COLO829 (cell line): ENCODE results near the gene DCLRE1A.

Source experiments
- DNase-seq: peaks from one replicate; pipeline ENCODE4 v3.0.0; 2012; ENCODE audit warnings: low spot score

The DCLRE1A gene

DNA sequence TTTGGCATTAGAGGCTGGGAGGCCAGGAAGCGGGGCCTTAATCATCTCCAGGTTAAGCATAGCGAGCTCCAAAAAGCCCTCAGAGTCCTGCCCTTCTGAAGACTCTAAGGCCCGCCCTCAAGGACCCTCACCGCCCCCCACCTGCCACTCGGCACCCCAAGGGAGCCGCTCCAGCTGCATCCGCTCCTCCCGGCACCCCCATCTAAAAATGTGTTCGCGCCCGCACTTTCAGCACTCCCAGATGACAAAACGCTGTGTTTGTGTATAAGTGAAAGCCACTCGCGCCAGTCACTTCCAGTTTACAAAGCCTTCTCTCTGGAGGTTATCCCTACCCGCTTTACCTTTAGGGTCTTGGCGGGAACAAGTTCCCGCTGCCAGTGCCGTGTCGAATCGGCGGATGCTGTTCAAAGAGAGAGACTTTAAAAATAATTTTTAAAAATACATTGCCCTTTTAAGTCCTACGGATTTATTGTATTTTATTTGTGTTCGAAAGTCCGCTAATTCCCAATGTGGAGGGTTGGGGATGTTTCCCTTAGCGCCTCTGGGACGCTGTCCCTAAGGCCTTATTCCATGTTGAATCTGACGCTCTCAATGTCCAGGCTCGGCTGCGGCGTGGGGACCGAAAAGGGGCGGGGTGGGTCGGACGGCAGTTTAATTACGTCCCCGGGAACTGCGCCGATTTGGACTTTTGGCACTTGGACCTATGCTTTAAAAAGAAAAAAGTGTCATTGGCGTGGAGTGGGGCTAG is at the start of gene DCLRE1A, which contains the start of gene NHLRC2:
TSS of gene DCLRE1A (minus strand) at position 70 of the 748 bp plus-strand sequence. CDS start 900 bp downstream, outside the sequence.
TSS of gene NHLRC2 (plus strand) at position 649 of the 748 bp plus-strand sequence. CDS start 212 bp downstream, outside the sequence.
- peak; percentile 38 for DNase-seq

DNA sequence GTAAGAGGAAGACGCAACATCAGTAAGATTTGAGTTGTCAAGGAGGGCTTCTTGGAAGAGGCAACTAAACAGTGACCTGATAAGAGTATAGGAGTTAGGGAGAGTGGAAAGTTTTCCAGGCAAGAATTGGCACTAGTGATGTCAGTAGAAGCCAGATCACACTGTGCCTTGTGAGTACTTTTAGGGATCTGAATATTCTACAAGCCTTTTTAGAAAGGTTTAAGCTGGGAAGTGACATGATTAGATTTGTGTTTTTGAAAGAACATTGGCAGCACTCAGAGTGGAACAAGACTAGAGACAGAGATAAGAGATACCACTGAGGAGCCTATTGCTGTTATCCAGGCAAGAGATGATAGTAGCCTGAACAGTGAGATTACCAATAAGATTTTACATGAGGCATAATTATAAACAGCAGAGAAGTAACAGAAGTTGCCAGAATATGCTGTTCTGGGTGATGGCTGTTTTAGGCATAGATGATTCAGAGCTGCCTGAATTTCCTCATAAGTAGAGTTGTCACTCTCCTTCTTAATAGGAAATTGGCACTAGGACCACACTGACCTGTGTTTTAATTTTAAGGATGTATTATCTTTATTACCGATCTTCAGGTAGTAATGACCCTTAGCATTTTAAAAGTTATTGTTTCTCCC is 46.2 kb upstream of the DCLRE1A start:
- DNase-seq: no peak

DNA sequence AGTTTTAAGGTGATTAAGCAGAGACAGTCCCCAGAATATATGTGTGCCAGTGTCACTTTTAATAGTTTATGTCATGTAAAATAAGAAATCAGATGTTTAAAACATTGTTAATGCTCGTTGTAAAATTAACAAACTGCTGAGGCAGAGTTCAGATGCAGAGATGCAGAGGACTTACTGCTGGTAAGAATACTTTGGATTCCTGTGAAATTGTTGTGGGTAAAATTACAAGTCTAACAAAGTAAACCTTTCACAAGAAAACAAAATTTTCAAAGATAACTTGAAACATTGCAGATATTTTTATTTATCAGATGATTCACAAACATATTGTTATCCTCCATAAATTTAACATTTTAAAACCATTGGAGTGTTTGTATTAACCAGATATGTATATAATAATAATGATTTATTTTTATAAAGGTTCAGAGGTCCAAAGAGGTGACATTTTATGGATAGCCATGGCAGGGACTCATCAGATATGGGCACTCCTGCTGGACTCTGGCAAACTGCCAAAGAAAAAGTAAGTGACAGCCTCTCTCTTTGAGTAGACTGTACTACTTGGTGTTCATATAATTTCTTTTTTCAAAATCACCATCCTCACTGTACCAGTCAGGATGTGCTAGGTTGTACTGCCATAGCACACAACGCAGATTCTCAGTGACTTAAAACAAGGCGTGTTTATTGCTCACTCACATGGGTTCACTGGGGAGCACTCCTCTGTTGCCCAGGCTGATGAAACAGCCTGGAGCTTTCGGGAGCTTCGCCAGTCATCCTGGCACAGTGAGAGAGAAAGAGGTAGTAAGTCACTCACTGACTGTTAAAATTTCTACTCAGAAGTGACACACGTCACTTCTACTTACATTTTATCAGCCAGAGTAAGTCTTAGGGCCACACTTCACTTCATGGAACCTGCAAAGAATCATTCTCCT is 44.1 kb upstream of the DCLRE1A start:
- no peak for DNase-seq

DNA sequence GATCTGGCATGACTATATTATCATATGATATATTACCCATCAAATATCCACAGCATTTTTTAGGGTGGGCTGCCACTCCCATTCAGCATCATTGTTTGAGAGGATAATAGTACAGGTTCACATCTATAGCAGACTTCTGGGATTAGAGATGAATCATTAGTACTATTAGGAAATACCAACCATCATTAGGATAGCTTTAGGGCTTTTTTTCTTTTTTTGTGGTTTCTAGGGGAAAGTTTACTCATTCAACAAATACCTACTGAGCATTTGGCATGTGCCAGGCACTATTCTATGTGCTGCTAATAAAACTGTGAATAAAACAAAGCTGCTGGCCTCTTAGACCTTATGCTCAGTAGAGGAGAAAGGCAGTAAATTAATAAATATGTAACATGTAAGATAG is 41.1 kb upstream of the DCLRE1A start:
- peak; percentile 16 for DNase-seq

DNA sequence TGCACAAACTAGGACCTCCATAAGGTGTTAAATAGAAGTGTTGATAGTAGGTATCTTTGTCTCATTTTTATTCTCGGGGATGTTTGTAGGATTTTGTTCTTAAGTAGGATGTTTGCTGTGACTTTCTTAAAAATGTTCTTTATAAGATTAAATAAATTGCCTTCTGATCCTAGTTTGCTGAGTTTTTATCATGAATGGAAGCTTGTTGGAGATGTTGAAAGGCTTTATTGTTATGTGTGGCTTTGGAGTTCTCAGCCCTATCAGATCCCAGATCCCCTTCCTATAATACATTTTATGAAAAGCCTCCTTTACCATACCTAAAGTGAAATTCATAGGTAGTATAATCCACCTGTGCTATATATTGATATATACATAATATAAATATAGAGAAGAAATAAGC is 40.7 kb upstream of the DCLRE1A start:
- peak; percentile 16 for DNase-seq

DNA sequence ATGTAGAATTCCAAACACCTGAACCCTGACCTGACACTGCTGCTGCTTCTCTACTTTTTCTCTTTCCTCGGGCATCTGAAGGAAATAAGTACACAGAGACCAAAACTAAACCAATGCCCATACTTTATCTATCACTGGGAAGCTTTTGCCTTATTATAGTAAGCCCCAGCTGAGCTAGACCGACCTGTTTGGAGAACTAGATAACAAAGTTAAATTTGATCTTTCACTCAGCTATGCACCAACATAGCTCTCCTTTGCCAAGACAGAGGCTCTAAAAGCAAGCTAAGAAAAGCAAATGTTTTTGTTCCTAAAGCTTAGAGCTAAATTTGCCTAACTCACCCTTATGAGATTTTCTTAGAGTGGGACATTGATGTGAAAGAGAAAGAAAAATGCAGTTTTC is 39.7 kb upstream of the DCLRE1A start:
- no peak for DNase-seq

DNA sequence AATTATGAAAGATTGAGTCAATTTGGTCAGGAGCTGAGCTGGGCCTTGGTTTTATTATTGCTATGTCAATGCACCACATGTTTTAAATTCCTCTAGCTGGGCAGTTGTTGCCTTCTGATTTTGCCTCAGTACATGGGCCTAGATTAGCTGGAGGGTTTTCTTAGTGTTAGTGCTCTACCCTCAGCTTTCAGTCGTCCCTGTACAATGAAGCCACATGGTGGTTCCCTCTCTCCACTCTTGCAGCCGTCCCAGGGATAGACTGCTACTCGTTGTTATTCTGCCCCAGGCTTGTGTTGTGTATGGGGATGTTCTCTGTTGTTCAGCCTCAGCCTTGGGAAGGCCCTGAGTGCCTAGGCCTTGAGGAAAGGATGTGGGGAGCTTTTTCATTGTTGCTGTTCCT is 37.6 kb upstream of the DCLRE1A start:
- no peak for DNase-seq

DNA sequence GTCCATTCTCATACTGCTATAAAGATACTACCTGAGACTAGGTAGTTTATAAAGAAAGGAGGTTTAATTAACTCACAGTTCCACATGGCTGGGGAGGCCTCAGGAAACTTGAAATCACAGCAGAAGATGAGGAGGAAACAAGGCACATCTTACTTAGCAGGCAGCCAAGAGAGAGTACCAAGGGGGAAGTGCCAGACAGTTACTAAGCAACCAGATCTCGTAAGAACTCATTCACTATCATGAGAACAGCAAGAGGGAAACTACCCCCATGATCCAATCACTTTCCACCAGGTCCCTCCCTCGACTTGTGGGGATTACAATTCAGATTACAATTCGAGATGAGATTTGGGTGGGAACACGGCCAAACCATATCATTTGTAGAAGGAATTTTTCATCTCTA is 36.9 kb upstream of the DCLRE1A start:
- no peak for DNase-seq

DNA sequence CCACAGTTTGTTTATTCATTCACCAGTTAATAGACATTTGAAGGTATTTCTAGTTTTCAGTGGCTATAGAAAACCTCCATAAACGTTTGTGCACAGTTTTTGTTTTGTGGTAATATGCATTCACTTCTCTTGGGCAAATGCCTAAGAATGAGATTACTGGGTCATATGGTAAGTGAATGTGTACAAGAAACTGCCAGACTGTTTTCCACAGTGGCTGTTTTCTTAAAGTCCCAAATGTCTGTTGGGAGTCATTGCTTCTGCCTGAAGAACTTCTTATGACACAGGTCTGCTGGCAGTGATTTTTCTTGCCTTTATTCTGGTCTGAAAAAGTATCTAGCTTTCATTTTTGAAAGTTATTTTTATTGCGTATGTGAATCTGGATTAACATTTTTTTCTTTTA is 36.0 kb upstream of the DCLRE1A start:
- no peak for DNase-seq

DNA sequence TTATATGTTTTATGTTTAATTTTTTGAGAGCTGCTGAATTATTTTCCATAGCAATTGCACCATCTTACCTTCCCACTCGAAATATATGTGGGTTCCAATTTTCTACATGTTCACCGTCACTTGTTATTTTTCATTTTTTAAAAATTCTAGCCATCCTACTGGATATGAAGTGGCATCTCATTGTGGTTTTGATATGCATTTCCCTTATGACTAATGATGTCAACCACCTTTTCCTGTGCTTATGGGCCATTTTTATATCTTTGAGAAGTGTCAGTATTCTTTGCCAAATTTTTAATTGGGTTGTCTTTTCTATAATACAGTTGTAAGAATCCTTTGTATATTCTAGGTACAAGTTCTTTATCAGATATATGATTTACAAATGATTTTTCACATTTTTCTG is 28.4 kb upstream of the DCLRE1A start:
- no peak for DNase-seq

DNA sequence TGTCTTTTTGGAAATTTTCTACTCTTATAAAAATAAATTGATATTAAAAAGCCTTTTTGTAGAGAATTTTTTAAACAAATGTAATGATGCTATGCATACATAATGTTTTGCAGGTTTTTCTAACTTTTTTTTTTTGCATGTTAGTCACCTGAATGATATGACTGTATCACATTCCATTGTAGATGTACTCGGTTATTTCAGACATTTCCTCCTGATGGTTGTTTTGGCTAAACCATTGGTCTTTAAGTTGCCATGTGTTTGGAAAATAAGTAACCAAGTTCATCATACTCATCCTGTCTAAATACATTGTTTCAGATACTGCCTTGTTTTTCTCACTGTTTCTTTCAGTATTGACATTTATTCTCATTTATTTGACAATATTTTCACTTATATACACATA is 26.4 kb upstream of the DCLRE1A start:
- no peak for DNase-seq

DNA sequence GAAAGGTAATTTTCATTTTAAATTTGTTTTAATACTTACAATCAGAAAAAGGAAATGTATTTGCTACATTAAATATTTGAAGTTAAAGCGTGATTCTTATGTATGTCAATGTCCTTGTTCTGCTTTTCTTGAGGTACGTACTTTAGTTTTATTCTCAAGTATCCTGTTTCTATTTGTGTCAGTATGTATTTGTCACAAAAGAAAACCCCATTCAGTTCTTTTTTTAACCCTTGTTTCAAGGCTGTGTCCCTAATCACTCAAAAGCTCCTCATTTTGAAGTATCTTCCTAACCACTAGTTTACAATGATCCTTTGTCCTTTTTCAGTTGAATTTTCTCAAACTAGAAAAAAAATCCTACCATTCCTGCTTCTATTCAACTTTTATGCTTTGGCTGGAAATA is 25.8 kb upstream of the DCLRE1A start:
- no peak for DNase-seq

DNA sequence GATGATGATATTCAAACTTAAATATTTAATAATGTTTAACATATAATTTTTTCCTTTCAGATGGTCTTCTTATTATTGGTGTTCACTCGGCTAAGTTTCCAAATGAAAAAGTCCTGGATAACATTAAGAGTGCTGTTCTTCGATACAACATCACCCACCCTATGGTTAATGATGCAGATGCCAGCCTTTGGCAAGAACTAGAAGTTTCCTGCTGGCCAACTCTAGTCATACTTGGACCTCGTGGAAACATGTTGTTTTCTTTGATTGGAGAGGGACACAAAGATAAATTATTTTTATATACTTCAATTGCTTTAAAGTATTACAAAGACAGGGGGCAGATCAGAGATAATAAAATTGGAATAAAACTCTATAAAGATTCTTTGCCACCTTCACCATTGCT is 22.6 kb upstream of the DCLRE1A start:
- no peak for DNase-seq

DNA sequence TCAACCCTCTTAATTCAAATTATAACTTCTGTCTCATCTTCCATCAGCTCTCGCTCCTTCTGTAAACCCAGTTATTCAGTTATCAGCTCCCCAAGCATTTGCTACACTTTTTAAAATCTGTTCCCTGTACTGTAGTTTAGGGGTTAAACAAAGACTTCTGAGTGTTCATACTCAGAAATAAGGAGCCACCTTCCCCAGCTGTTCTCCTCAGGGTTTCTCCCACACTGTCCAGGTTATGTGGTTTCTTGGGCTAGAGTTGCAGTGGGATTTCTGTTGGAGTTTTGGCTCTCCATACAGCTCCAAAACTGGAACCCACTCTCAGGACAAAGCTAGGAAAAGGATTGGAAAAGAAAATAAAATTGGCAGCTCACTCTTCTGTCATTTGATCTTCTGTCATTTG is 21.3 kb upstream of the DCLRE1A start:
- no peak for DNase-seq

DNA sequence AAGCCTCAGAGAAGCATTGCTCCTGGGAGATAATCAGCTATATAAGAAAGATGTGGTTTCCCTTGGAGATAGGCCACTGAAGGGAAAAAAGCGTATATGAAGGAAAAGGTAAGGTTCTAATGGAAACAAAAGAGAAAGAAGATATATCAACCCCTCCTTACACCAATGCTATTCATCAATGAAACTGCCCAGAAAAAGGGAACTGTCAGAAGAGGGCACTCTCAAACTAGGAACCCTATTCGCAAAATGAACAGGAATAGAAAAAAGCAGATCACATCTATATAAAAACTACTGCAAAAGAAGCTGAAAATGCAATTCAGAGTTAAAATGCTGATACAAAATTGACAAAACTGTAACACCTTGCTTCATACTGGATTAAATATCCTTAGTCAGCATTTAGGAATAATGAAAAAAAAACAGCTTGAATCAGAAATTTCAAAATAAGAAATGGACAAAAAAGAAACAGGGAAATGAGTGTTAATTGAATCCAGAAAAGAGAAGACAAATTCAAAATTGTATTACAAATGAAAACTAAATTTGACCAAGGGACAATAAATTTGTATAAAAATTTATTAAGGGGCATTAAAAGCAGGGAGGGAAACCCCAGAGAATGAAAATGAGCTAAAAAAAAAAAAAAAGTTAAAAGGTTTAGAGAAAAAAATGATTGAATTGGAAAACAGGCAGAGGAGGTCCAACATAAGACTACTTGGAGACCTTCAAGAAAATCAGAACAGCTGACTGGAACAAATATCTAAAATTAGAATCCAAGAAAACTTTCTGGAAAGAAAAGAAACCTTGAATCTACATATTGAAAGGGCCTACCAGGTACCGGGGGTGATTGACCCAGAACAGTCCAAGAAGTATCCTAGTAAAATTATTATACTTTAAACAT is 18.5 kb upstream of the DCLRE1A start:
- no peak for DNase-seq

DNA sequence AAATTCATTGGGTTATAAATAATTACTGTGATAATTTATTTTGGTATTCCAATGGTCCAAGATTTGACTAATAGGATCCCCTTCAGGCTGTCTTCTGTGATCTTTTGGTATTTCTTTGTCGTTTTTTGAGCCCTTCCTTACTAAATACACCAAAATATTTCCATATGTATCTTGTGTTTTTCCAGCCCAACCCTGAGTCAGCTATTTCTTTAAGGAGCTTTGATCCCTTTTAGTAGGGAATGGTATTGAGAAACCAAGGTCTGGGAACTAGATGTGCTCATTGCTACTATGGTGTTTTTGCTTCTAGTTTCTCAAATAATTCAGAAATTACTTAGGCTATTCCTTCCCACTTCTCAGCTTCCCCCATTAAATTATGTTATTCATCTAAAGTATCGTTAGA is 15.9 kb upstream of the DCLRE1A start:
- DNase-seq: no peak

DNA sequence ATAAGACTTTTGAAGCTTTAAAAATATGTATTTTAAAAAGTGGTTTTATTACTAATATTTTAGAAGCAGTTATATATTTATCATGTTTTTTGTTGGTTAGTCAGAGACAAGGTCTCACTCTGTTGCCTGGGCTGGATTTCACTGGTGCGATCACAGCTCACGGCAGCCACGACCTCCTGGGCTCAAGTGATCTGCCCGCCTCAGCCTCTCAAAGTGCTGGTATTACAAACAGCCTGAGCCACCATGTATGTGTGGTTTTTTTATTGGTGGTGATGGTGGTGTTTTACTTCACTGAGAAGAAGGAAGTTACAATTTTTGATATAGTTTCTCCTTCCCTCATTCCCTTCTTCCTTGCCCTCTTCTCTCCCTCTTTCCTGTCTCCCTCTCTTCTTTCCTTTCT is 14.0 kb upstream of the DCLRE1A start:
- no peak for DNase-seq

DNA sequence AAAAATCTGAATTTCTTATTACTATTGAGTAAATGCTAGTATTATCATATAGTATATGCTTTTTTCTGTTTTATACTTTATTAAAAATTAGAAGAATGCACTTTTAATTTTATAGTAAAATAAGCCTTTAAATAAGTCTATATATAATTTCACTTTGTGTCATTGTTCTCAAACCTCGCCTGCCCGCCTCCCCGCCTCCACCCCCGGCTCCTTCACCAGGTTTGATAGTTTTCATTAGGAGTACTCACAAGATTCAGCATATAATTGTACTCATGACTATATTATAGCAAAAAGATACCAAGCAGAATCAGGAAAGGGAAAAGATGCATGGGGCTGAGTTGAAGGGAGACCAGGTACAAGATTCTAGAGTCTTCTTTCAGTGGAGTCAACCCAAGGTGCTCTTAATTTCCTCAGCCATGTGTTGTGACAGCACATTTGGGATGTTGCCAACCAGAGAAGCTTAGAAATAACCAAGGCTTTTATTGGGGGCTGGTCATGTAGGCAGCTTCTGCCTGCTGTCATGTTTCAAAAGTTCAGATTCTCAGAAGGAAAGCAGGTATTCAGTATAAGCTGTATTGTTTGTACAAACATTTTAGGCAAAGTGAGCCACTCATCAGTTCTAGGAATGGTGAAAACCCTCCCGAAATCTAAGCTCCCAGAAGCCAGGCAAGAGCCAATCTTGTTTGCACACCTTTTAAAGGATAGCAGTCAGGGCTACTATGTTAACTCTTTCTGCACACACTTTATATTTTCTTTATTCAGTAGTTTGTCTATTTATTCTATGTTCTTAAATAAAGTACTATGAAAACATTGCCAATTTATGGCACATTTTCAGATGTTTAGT is 12.9 kb upstream of the DCLRE1A start:
- no peak for DNase-seq

DNA sequence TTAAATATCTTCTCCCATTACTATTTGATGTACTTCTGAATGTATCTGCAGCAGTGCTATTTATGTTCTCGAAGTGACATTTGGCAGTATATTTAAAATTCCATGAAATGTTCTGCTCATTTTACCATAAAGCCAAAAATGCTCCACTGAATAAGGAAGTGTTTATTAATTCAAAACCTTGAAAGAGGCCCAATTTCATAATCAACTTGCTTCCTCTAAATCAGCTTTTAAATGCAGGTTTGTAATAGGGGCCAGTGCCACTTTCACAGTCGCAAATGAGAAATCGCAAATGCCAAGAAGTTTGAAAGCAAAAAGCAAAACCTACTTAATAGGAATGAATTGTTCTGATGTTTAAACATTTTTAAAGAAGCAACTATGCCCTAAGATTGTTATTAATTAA is 12.0 kb upstream of the DCLRE1A start:
- no peak for DNase-seq

DNA sequence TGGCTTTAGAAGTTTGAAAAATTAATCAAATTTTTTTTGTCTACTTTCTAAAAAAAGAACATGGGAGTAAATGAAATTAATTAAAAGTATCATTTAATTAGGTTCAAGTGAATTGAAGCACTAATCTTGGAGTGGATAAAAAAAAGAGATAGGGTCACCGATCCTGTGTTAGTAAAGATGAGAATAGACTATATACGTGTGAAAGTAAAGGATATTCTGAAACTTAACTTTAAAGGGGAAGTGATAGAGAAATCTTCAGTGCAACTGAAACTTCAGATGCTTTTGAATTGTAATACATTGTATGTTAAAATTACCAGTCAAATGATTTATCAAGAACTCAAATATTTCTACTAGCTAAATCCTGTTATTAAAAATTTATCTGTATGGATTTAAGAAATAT is 5.4 kb upstream of the DCLRE1A start:
- no peak for DNase-seq

DNA sequence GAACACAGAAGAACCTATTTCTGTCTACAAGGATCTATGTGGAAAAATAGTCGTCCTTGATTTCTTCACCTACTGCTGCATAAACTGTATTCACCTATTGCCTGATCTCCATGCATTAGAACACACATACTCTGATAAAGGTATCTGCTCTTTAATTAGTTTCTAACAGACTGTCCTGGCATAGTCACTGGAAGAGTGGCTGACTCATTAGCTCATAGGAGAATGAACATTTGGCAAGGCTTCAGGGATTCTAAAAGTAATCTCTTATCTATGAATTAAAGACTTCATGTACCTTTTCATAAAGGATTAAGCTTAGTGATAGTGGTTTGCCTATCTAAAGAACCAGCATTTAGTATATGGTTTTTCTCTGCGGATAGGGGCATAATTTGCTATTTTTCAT is 4.7 kb upstream of the DCLRE1A start:
- DNase-seq: no peak
